GM18867 (cell line): ENCODE measurements around the gene LIX1L.

ENCODE experiments used
- ATAC-seq: cut with Tn5 transposase; IDR thresholded peaks from one replicate; pipeline ENCODE4 v1.9.1; 2021; ENCODE audit warnings: mild to moderate bottlenecking, moderate library complexity; ENCODE audit not compliant: unreplicated experiment

The LIX1L gene

DNA sequence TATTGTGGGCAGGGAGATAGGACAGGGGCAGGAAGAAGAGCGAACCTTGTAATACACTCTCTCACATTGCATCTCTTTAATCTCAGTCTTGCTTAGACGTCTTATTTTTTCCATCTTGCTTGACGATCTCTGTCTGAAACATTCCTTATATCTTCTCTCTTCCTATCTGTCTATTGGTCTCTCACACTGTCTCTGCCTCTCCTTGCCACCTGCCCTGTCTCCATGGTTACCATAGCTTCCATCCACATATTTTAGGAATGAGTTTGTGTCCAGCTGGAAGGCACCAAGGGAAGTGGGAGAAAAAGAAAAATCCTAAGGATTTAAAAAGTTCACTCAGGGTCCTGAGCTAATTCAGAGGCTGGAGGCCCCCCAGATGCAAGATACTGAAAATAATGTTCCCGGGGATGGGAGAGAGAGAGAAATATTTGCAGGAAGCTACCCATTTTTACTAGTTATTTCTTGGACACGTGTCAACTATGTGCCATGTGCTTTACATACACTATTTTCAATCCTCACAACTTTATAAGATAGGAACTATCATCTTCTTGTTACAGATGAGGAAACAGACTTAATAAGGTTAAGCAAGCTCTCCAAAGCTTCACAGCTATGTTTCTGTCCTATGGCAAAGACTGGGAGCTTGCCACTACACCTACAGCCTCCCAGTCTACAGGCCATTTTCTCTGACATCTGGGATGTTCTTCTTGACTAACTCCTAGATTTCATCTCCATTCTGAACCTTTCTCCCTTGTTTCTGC lies 5.6 kb upstream of the LIX1L start:
- ATAC-seq, result no peak

DNA sequence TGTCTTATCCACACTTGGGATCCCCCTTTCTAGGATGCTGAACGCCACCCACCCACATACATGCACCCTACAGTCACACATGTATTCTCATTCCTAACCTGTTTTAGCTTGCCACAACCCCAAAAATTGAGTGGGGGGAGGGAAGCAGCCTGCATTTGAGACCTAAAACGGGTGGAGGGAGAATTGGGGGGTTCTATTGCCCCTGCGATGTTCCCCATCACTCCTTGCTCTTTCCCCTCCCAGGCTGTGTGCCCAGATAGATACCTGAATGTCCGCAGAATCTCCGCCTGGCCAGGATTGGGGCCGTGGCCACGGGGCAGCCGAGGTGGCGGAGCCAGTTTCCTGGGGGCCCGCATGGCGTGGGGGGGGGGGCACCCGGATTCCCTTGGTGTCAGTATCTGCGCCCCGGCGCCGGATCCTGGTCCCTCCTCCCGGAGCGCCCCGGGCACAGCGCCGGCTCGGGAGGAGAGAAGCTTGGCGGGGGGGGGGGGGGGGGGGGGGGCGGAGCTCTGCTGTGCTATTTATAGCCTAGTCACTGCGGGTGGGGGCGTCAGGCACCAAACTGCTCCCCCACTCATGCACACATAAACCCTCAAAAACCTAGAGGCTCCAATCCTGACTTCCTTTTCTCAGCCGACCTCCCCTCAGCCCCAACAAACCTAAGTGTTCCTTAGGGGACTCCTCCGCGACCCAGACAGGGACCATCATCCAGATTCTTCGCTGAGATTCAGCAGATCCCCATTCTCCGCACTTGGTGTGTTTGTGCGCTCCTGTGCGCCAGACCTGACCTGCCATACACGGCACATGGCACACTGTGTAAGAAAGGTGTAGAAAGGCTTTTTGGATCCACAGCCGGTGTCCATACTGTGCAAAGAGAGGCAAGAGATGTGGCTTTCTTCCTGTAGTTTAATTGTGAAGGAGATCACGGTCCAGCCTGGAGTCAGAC lies 4.6 kb upstream of the LIX1L start:
- no peak for ATAC-seq

DNA sequence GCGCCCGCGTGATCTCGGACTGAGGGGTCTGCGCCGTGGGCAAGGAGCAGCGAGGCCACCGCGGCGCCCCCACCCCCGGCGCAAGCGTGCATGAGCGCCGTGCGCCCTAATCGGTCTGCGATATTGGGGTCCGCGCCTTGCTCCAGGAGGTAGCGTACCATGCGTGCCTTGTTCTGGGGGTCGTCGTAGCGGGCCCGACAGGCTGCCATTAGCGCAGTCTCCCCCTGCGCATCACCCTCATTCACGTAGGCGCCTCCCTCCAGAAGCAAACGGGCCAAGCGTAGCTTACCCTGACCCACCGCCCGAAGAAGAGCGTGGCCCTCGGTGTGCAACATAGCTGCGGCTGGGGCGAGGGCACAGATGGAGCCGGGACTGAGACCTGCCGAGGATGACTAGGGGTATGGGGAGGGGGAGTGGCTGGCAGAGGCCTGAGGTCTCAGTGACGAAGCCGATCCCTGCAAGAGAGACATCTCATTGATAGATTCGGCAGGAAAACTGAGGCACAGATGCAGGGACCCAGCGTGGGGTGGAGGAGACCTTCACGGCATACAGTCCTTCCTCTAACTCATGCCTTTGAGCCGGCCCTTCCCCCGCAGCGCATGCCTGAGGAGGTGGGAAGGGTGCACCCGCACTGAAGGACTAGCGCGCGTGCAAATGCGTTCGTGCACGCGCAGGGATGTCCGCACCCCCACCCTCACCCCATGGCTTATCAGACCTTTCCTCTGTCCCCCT lies 3.8 kb upstream of the LIX1L start:
- no peak for ATAC-seq

DNA sequence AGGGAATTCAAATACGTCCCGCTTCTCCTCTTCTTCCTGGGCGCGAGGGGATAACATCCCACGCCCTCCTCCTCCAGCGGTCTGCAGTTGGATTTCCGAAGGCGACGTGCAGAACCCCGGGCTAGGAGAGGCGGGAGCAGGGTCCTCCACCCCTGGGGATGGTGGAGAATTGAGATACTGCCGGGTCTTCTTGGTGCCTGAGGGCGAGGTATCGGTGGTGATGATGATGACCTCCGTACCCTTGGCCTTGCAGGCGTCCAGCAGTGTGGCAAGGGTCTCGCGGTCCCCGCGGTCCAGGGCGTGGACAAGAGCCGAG lies 3.2 kb upstream of the LIX1L start:
- ATAC-seq, result no peak

DNA sequence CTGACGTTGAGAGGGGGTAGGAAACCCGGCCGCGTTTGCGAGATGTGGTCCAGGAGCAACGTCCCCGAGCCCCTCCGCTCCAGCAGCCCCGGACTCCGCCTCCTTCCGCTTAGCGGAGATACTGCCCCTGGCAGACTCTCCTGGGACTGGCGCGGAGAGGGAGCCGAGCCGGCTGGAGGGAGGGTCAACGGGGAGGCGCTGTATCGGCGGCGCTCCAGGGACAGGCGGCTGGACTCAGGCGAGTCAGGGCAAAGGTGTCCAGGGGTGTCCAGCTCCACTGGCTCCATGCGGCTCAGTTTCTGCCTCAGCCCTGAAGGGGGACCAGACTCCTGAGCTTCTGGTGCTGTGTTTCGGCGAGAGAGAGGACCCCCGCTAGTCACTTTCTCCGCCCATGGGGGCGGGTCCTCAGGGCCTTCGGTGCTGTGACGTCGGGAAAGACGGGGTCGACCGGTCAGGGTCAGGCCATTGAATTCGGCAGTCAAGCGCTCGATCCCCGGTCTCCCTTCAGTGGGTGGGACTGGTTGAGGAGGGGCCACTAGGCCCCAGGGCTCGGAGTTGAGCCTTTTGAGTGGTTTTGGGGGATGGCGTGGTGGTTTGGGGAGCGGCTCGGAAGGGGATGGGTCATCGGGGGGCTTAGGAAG lies 2.8 kb upstream of the LIX1L start:
- ATAC-seq, result no peak

DNA sequence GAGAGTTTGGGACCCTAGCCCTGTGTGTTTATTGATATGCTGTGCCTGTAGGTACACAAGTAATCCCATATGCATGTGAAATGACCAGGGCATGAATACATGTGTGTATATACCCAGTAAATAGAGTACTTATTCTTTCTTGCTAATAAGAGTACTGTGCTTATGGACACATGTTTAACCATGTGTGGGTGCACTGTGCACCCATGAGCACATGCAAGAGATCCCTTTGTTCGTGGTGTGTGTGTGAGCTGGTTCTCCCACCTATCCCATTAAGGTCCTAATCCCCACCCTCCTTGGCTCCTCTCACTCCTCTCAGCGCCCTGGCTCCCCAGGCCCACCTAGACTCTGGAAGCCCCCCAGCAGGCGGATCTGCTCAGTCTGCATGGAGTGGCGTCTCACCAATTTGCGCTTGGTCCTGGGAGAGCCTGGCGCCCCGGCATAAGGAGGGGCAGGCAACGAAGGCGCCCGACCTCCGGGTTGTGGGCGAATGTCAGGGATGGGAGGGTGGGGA lies 2.2 kb upstream of the LIX1L start:
- no peak for ATAC-seq

DNA sequence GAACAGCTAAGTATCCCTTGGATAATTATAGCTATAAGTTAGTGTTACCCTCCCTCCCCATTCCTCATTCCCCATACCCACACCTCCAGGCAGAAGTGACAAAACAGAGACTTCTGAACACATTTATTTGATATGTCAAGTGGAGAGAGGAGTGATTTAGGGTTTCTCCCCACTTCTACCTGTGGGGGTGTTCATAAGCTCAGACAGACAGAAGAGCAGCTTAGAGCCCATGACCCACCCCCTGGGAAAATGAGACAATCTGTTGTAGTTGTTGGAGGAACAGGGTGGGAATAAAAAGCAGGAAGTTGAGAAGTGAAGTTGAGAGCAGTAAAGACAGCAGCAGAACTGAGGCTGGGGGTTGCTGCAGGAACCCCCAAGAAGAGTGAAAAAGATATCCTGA lies 1.5 kb upstream of the LIX1L start:
- ATAC-seq, result no peak

DNA sequence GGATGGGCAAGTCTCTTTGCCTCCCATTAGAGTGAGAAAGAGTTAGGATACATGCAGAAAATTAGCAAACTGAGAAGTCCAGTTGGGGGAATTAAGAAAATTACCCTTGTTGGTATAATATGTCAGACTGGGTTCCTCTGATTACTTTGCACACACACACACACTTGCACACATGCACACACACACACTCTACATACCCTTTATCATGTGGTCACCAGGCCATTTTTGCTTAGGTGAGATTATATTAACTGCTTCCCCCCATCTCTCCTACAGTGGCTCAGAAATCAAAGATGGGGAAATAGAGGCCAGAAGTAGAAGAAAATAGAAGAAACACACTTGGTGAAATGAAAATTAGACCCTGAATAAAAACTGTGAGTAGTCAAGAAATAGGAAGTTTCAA lies 917 bp upstream of the LIX1L start:
- ATAC-seq, result no peak

DNA sequence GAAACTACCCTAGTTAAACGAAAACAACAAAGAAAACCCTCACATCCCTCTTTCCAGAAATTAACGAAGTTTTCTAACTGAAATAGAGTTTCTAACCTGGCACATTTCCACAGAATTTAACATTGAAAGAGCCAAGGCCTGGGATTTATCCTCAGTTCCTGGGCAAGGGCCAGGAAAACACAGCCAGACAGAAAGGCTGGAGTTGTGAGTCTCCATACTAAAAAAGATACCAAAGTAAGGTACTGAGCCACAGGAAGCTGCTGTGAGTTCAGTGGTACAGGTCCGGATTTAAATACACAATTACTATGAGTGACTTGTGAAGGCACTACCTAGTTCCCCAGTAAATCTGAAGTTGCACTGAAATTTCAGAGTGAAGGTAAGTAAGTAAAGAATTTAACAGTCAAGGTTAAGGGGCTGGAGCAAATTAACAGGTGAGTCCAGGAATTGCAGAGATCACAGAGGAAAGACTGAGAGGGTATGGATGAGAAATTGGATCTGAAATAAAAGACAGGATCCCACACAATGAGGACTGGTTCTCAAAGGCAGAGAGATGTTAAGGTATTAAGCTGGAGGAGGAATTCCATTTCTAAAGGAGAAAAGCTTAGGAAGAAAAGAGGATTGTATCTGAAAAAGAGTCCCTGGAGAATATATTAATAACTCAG lies 905 bp downstream of the LIX1L start:
- no peak for ATAC-seq

DNA sequence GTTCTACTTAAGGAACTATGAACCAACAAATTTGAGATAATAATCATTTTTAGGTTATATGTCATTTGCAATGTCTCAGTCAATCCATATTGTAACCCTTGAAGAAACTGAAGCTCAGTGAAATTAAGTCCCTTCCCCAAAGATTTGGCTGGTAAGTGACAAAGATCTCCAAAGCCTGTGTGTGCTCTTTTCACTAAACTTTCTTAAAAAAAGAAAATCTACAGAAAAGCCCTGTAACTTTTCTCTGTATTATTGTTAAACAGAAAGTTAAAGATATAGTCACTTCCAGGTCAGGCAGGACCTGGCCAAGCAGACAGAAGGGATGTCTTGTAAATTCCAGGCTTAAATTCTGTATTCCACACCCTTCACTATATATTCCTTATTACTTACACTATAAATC lies 1.5 kb downstream of the LIX1L start:
- no peak for ATAC-seq

DNA sequence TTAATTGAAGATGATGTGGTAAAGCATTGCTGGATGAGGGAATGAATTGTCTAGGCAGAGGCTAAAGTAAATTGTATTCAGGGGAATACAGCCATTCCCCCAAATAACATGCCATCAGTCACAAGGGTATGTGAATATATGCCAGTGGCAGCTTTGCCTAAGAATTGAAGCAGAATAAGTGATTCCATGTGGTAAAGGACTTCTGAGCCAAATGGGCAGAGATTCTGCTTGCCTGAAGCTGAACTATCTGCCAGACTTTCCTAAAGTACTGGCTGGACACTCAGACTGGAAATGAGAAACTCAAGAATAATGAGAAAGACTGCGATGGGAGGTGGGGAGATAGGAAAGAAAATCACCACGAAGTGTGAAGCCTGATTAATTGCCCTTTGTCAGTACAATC lies 2.4 kb downstream of the LIX1L start:
- no peak for ATAC-seq

DNA sequence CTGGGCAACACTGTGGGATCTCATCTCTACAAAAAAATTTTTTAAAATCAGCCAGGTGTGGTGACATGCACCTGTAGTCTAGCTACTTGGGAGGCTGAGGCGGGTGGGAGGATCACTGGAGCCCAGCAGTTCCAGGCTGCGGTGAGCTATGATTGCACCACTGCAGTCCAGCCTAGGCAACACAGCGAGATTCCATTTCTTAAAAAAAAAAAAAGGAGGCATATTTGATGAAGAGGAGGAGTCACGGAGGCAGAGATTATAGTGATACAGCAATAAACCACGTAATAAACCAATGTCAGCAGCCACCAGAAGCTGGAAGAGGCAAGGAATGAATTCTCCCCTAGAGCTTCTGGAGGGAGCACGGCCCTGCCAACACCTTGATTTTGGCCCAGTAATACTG lies 4.0 kb downstream of the LIX1L start:
- no peak for ATAC-seq

DNA sequence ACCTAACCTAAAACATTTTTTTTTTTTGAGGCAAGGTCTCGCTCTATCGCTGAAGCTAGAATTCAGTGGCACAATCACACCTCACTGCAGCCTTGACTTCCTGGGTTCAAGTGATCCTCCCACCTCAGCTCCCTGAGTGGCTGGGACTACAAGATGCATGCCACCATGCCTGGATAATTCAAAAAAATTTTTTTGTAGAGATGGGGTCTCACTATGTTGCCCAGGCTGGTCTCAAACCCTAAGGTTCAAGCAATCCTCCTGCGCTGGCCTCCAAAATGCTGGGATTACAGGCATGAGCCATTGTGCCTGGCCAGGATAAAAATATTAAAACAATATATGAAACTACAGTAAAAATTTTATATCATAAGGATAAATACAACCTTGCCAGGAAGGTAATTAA lies 4.9 kb downstream of the LIX1L start:
- ATAC-seq, result no peak

DNA sequence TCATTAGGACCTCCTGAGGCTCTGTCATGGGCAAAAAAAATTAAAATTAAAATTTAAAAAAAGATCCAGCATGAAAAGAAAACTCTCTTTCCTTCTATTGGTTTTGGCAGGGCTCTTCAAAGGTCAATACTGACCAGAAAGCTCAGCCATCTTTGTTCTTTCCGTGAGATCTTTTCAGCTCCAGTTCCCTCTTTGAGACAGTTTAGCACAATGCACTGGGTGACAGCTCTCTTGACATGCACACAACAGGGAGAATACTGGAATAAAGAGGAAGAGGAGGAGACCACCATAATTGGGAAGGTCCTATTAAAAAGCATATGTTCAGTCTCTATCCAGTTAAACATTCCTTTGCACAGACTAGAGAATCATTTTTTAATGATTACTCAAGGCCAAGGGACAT lies 6.3 kb downstream of the LIX1L start:
- ATAC-seq, result no peak

DNA sequence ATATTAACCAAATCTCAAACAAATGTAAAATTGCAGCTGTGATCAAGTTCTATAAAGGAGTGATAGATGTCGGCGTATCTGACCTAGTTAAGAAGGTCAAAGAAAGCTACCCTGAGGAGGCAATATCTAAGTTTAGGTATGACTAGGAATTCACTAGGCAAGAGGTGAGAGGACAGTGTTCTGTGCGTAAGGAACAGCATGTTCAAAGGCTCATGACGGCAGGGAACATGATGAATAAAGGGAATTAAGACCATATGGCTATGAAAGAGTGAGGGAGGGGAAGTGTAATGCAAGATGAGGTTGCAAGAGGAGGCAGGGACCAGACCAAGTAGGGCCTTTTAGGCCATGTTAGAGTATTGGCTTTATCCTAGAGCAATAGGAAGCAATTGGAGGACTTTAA lies 8.6 kb downstream of the LIX1L start:
- ATAC-seq, result no peak

DNA sequence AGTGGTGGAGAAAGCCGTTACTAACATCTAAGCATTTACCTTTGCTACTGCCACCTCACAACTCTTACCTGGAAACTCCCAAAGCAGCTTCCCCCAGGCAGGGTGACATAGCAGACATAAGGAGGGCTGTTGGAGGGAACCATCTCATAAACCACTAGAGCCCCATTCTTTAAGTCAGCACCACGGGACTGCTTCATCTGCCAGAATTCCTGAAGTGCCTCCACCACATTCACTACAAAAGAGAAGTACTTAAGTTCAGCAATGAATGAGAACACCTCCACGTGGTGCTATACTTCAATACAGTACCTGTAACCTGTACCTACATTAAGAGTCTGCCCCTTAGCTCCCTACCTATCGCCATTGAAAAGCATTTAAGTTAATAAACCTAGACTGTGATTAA lies 10.3 kb downstream of the LIX1L start:
- no peak for ATAC-seq

DNA sequence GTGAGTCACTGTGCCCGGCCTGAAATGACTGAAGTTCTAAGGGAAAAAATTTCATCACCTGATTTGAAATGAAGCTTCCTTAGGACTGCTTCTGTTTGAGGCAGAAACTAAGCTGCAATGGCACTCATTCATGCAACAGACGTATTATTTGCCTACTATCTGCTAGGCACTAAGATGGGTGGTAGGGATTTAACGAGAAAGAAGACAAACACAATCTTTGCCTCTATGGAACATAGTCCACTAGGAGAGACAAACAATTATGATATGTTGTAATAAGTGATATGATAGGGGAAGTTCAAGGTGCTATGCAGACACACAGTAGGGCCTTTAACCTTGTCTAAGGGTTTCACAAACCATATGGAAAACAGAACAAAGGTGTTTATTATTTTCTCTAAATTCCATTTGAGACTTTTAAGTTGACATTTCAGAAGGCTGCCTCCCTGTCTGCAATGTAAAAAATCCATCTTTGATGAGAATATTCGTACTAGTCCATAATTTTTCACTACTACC lies 11.3 kb downstream of the LIX1L start:
- ATAC-seq, result no peak

DNA sequence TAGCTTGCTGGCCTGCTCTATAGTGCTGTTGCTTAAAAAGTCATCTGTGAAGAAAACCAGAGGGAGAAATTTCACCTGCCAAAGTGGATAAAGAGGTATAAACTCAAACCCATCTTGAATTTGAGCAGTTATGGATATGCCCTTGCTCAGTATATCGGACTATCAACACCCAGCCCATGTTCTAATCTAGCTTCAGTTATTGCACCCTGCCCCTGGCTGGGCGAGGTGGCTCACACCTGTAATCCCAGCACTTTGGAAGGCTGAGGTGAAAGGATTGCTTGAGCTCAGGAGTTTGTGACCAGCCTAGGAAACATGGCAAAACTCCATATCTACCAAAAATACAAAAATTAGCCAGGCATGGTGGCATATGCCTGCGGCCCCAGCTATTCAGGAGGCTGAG lies 13.3 kb downstream of the LIX1L start:
- no peak for ATAC-seq

DNA sequence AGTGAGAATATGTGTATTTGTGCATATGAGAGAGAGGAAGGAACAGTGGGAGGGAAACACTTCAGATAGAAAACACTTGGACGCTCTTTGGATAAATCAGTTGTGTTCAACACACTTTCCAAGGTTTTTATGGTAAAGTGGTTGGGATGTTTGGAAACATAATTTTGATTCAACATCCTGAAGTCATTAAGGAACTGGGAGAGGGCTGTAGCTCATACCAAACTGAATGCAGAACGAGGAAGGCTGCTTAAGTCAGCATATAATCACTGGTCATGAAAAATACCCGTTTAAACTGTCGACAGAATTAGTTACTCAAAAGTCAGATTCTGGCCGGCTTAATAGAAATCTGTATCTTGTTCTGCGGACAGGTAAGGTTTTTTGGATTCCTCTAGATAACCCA lies 14.9 kb downstream of the LIX1L start:
- ATAC-seq, result no peak

DNA sequence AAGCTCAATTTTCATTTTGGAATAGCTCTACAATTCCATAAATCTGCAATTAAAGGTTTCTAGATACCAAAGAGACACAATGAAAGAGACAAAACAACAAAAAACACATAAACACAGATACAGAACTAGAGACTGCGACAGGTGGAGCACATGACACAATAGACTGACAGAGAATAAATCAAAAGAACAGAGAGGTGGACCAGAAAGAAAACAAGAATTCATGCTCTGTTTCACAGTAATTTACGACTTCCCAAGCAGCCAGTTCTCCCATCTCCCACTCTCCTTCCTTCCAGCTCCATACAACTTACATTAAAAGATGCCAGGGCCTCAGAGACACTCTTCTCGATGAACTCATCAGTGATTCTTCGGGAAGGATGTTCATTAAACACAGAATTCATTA lies 15.4 kb downstream of the LIX1L start:
- no peak for ATAC-seq
